ENCODE measurements around the gene NOS3. TPM values are rescaled to one million over a fixed set of nuclear protein-coding genes. Genes with fewer than 3 reads are reported as not detected.

NOS3 gene
- total and polyA plus RNA-seq, 2 experiments from 2014 or later: 2.6 to 6.1 TPM

- H3K27ac ChIP-seq (ENCODE audit: low read depth): no peak overlapping the region
- TF ChIP-seq POLR2AphosphoS5 (IDR thresholded peaks at IDR 0.05; ENCODE audit: low read depth) (no peak), ZNF462 (CRISPR knock-in tag; IDR thresholded peaks at IDR 0.05) (no peak), STAT1 (IDR thresholded peaks at IDR 0.05; ENCODE audit: unreplicated experiment) (no peak), REST (IDR thresholded peaks at IDR 0.05; ENCODE audit: unreplicated experiment) (no peak), ZNF331 (CRISPR knock-in tag; IDR thresholded peaks at IDR 0.05; ENCODE audit: low read depth) (no peak), CTCF (conservative IDR thresholded peaks at IDR 0.05; ENCODE audit: low read depth in 2 of 2) (no peak), EZH2 (IDR thresholded peaks at IDR 0.05; ENCODE audit: low read depth, unreplicated experiment) (no peak), CREB1 (CRISPR knock-in tag; IDR thresholded peaks at IDR 0.05; ENCODE audit: low read depth) (no peak), ZNF114 (CRISPR knock-in tag; IDR thresholded peaks at IDR 0.05) (no peak), JUNB (IDR thresholded peaks at IDR 0.05; ENCODE audit: unreplicated experiment) (no peak), EZH2phosphoT487 (IDR thresholded peaks at IDR 0.05; ENCODE audit: unreplicated experiment) (no peak), ETS1 (IDR thresholded peaks at IDR 0.05) (no peak)
- H3K79me2 ChIP-seq (replicated peaks; ENCODE audit: insufficient read depth): no peaks in the 10 kb centered on the region
- peaks cover 9% of the 10 kb centered on the region for H3K27me3 Mint-ChIP-seq (ENCODE audit: insufficient read depth, low read depth, poor library complexity)
- no peak overlapping the region for H3K27ac Mint-ChIP-seq
- H3K9me3 Mint-ChIP-seq: peaks cover 18% of the 10 kb centered on the region
- H3K36me3 Mint-ChIP-seq (ENCODE audit: low read depth): peaks cover 18% of the 10 kb centered on the region
- no peaks in the 10 kb centered on the region for H3K36me3 ChIP-seq (ENCODE audit: insufficient read depth)
- peaks cover 8% of the 10 kb centered on the region; the same call in 1 of the 2 replicates for H3K4me1 ChIP-seq (ENCODE audit: insufficient read depth)
- DNase-seq (ENCODE audit: low spot score) (no peak), ATAC-seq (no peak)
- H3K4me3 Mint-ChIP-seq: no peak overlapping the region
- no peak overlapping the region for H3K4me2 ChIP-seq
- H4K20me1 ChIP-seq (replicated peaks; ENCODE audit: insufficient read depth): no peaks in the 10 kb centered on the region
- no peaks in the 10 kb centered on the region for H3K9me2 ChIP-seq (ENCODE audit: insufficient read depth)
- H3K4me1 Mint-ChIP-seq: peaks cover 11% of the 10 kb centered on the region
- H2AFZ ChIP-seq: no peak overlapping the region
- no peak overlapping the region for H3K4me3 ChIP-seq
- no peaks in the 10 kb centered on the region for H3F3A ChIP-seq (replicated peaks; ENCODE audit: low read depth)
- no peaks in the 10 kb centered on the region for H3K27me3 ChIP-seq (ENCODE audit: insufficient read depth)
Measured at GRCh38 chr7:150994838-150995510, 4.2 kb downstream of the NOS3 start.

All from GM23338 (cell line).